Keratinocyte (primary cell): ENCODE results near the gene NBEA. TPM values are rescaled to one million over a fixed set of nuclear protein-coding genes. Genes with fewer than 3 reads are reported as not detected.

Experiments
- DNase-seq: peaks from one replicate; pipeline ENCODE4 v3.0.0-alpha.2; 2011; ENCODE audit warnings: low read depth, missing footprints, low spot score
- FAIRE-seq: peaks from 2 replicates; lab custom pipeline; 2011; peaks lifted over from hg19 to GRCh38; lab: Jason Lieb, UNC
- H2AFZ ChIP-seq: 2 replicates; pipeline ENCODE4 v1.6.0; 2012; ENCODE audit warnings: low read length, control low read depth, inconsistent platforms; ENCODE audit not compliant: control insufficient read depth
- H3K27ac ChIP-seq: 2 replicates; pipeline ENCODE4 v1.5.1; 2011; ENCODE audit warnings: low read length; ENCODE audit not compliant: control insufficient read depth, insufficient read depth
- H3K27me3 ChIP-seq: 3 replicates; pipeline ENCODE4 v1.6.0; 2011; ENCODE audit warnings: low read length; ENCODE audit not compliant: control insufficient read depth, insufficient read depth; ENCODE audit errors: extremely low read depth
- H3K36me3 ChIP-seq, 2 experiments: 2 replicates in 1 of 2; 3 replicates in 1 of 2; pipeline ENCODE4 v1.5.1; 2011; ENCODE audit warnings: low read length in 2 of 2, mild to moderate bottlenecking in 1 of 2; ENCODE audit not compliant: control insufficient read depth in 2 of 2, insufficient read depth in 2 of 2; ENCODE audit errors: extremely low read depth in 1 of 2
- H3K4me1 ChIP-seq: 3 replicates; pipeline ENCODE4 v1.5.1; 2011; ENCODE audit warnings: low read length; ENCODE audit not compliant: control insufficient read depth, insufficient read depth; ENCODE audit errors: extremely low read depth
- H3K4me2 ChIP-seq: 3 replicates; pipeline ENCODE4 v1.6.0; 2011; ENCODE audit warnings: low read depth, low read length; ENCODE audit not compliant: control insufficient read depth, insufficient read depth; ENCODE audit errors: extremely low read depth
- H3K4me3 ChIP-seq, 3 experiments: fragments of 200-600 bp in 1 of 3; sonication (generic) in 1 of 3; 2 replicates in 2 of 3; 3 replicates in 1 of 3; pipeline ENCODE4 v1.5.1; 2011 to 2016; ENCODE audit warnings: low read length in 3 of 3, mild to moderate bottlenecking in 3 of 3, control low read depth in 2 of 3, inconsistent platforms in 1 of 3, low read depth in 1 of 3, mixed read lengths in 1 of 3, mixed run types in 1 of 3, moderate library complexity in 1 of 3; ENCODE audit not compliant: control insufficient read depth in 2 of 3, insufficient read depth in 2 of 3; ENCODE audit errors: extremely low read depth in 1 of 3
- H3K79me2 ChIP-seq: 2 replicates; pipeline ENCODE4 v1.6.0; 2012; ENCODE audit warnings: low read length; ENCODE audit not compliant: control insufficient read depth, insufficient read depth
- H3K9ac ChIP-seq: 3 replicates; pipeline ENCODE4 v1.6.0; 2011; ENCODE audit warnings: low read length; ENCODE audit not compliant: control insufficient read depth, insufficient read depth; ENCODE audit errors: extremely low read depth
- H3K9me1 ChIP-seq: 3 replicates; pipeline ENCODE4 v1.6.0; 2011; ENCODE audit warnings: low read length; ENCODE audit not compliant: control insufficient read depth, insufficient read depth; ENCODE audit errors: extremely low read depth
- H3K9me3 ChIP-seq: 2 replicates; pipeline ENCODE4 v1.5.1; 2012; ENCODE audit warnings: low read depth, low read length; ENCODE audit not compliant: control insufficient read depth
- H4K20me1 ChIP-seq: 3 replicates; pipeline ENCODE4 v1.6.0; 2011; ENCODE audit warnings: low read length; ENCODE audit not compliant: control insufficient read depth, insufficient read depth; ENCODE audit errors: extremely low read depth
- CTCF ChIP-seq, 3 experiments: IDR thresholded peaks in 1 of 3; conservative IDR thresholded peaks in 1 of 3; optimal IDR thresholded peaks in 1 of 3; 2 replicates in 2 of 3; 3 replicates in 1 of 3; pipeline versions ENCODE3 to v1.5.1; 2011; ENCODE audit warnings: low read length in 3 of 3, mild to moderate bottlenecking in 3 of 3, moderate library complexity in 2 of 3, control low read depth in 1 of 3, inconsistent platforms in 1 of 3; ENCODE audit not compliant: insufficient read depth in 2 of 3; ENCODE audit errors: extremely low read depth in 1 of 3
- EZH2 ChIP-seq: IDR thresholded peaks from one replicate; pipeline ENCODE4 v1.6.1; 2012; ENCODE audit warnings: inconsistent platforms, mild to moderate bottlenecking, low read length, moderate library complexity
- dilution Hi-C: fragments of 300-500 bp; cut with MboI; formaldehyde crosslinking; loops from one replicate; pipeline ENCODE4 v1.7.0; 2020; ENCODE audit warnings: low sequenced_read_pairs; ENCODE audit not compliant: extremely low pct_ligation_motif_present
- polyA plus RNA-seq, 5 experiments: library from polyadenylated mRNA; depleted of rRNA in 3 of 5; stranded (reverse) in 3 of 5; stranded (forward) in 1 of 5; unstranded in 1 of 5; fragments of >200 nt; gene quantifications; 1 replicate in 1 of 5; 2 replicates in 3 of 5; 3 replicates in 1 of 5; pipeline versions ENCODE4 v1.2.1 to v1.2.3, GENCODE V29; 2011 to 2012; ENCODE audit warnings: missing spikeins in 2 of 5, low read depth in 1 of 5, low replicate concordance in 1 of 5

NBEA gene
- polyA plus RNA-seq, 1 donor (not counting 4 experiments of a cell fraction or from before 2014, with no cell fraction given), result 0.05 TPM

GRCh38 chr13:35706721-35707120 is 764.7 kb downstream of the NBEA start:
- Histone ChIP-seq H3K27ac (no peak overlapping the region), H3K9me3 (peaks cover under 1% of the 10 kb centered on the region), H3K9ac (no peak overlapping the region), H3K36me3 (no peaks in the 10 kb centered on the region), H3K9me1 (no peaks in the 10 kb centered on the region), H3K4me3 (no peak overlapping the region), H2AFZ (no peak overlapping the region), H3K27me3 (no peaks in the 10 kb centered on the region), H4K20me1 (no peaks in the 10 kb centered on the region), H3K4me1 (no peaks in the 10 kb centered on the region), H3K79me2 (no peaks in the 10 kb centered on the region), H3K4me2 (no peak overlapping the region)
- dilution Hi-C loops, result no loop called here
- no peak for TF ChIP-seq CTCF (optimal IDR thresholded peaks at IDR 0.05 in 1 of 3, IDR thresholded peaks at IDR 0.05 in 1 of 3, conservative IDR thresholded peaks at IDR 0.05 in 1 of 3; ENCODE audit: extremely low read depth in 1 of 3, insufficient read depth in 2 of 3, low read length in 3 of 3)
- TF ChIP-seq EZH2, result no peak
- no peak for DNase-seq
- no peak for FAIRE-seq

GRCh38 chr13:35711909-35712308 is 769.8 kb downstream of the NBEA start:
- Histone ChIP-seq H3K27ac (no peak overlapping the region), H4K20me1 (no peaks in the 10 kb centered on the region), H3K9me3 (no peaks in the 10 kb centered on the region), H3K4me2 (no peak overlapping the region), H3K9me1 (no peaks in the 10 kb centered on the region), H3K27me3 (no peaks in the 10 kb centered on the region), H3K4me3 (no peak overlapping the region), H3K9ac (no peak overlapping the region), H2AFZ (no peak overlapping the region), H3K4me1 (no peaks in the 10 kb centered on the region), H3K79me2 (no peaks in the 10 kb centered on the region), H3K36me3 (no peaks in the 10 kb centered on the region)
- dilution Hi-C loops, result no loop called here
- FAIRE-seq, result no peak
- no peak for TF ChIP-seq CTCF (optimal IDR thresholded peaks at IDR 0.05 in 1 of 3, IDR thresholded peaks at IDR 0.05 in 1 of 3, conservative IDR thresholded peaks at IDR 0.05 in 1 of 3; ENCODE audit: extremely low read depth in 1 of 3, insufficient read depth in 2 of 3, low read length in 3 of 3)
- no peak for TF ChIP-seq EZH2
- DNase-seq, result no peak
